ENCODE measurements around the gene AP5B1. TPM values are rescaled to one million over a fixed set of nuclear protein-coding genes. Genes with fewer than 3 reads are reported as not detected.
"Not testable (repeated sequence)": the region's sequence is repeated elsewhere in the genome, so short reads cannot be mapped to it uniquely, and the experiment has no call there.

Gene AP5B1
- total RNA-seq, 4 donors from 2014 or later, result 24.9 to 33.7 (median 28.2) TPM

- in situ Hi-C loops (cut with MboI; ENCODE audit: low pct_ligation_motif_present in 1 of 4, low pct_unique_long_range_greater_than_20kb in 1 of 4, low sequenced_read_pairs in 3 of 4), result loop anchor here in 1 of 4 donors (10.0 kb wide), 1 partner anchor 60 kb away; the partner anchor contains the start of gene KAT5
- no peaks in the 10 kb centered on the region for H3K9me3 ChIP-seq
- 85 to 87% methylated on average over 3 to 9 of the region's 9 CpGs for WGBS, 2 donors (ENCODE audit: low coverage in 1 of 2)
- TF ChIP-seq POLR2AphosphoS5 (IDR thresholded peaks at IDR 0.05), result no peak
- TF ChIP-seq CTCF (IDR thresholded peaks at IDR 0.05), result no peak
- no peak for TF ChIP-seq EP300 (IDR thresholded peaks at IDR 0.05; ENCODE audit: low read depth)
- no peak overlapping the region for H3K4me3 ChIP-seq
- intact Hi-C loops (cut with DNase I; ENCODE audit: low total_unique reads), result no loop called here
- no peak for DNase-seq
- H3K27ac ChIP-seq, result no peak overlapping the region
- no peaks in the 10 kb centered on the region for H3K27me3 ChIP-seq
- H3K36me3 ChIP-seq, result peaks cover 0 to 5% (median 2%) of the 10 kb centered on the region in 4 donors
- peaks cover 9 to 16% (median 11%) of the 10 kb centered on the region in 4 donors for H3K4me1 ChIP-seq
These were observed 6.1 kb downstream of the AP5B1 start for GRCh38 chr11:65774525-65775306.

- H3K9me3 ChIP-seq, result no peaks in the 10 kb centered on the region
- no peaks in the 10 kb centered on the region for H3K27me3 ChIP-seq
- TF ChIP-seq CTCF (IDR thresholded peaks at IDR 0.05), result no peak
- no peak for TF ChIP-seq EP300 (IDR thresholded peaks at IDR 0.05; ENCODE audit: low read depth)
- TF ChIP-seq POLR2AphosphoS5 (IDR thresholded peaks at IDR 0.05), result no peak
- TF ChIP-seq POLR2A (IDR thresholded peaks at IDR 0.05), result no peak
- in situ Hi-C loops (cut with MboI; ENCODE audit: low pct_ligation_motif_present in 1 of 4, low pct_unique_long_range_greater_than_20kb in 1 of 4, low sequenced_read_pairs in 3 of 4) (loop anchor here in 1 of 4 donors (10.0 kb wide), 1 partner anchor 59 kb away; the partner anchor contains the start of gene KAT5), intact Hi-C loops (cut with DNase I; ENCODE audit: low total_unique reads) (no loop called here)
- 45 to 59% methylated on average over 7 to 8 of the region's 8 CpGs for WGBS, 2 donors (ENCODE audit: low coverage in 1 of 2)
- H3K36me3 ChIP-seq, result peaks cover 0 to 5% (median 2%) of the 10 kb centered on the region in 4 donors
- DNase-seq, result no peak
- H3K4me1 ChIP-seq, result peaks cover under 1 to 9% (median 2%) of the 10 kb centered on the region in 4 donors
- H3K4me3 ChIP-seq, result no peak overlapping the region
- no peak overlapping the region for H3K27ac ChIP-seq
These were observed 6.9 kb downstream of the AP5B1 start for GRCh38 chr11:65773784-65774411.

GRCh38 chr11:65771589-65772112, 9.1 kb downstream of the AP5B1 start:
- in situ Hi-C loops (cut with MboI; ENCODE audit: low pct_ligation_motif_present in 1 of 4, low pct_unique_long_range_greater_than_20kb in 1 of 4, low sequenced_read_pairs in 3 of 4) (loop anchor here in 1 of 4 donors (10.0 kb wide), 1 partner anchor 57 kb away; the partner anchor contains the start of gene KAT5), intact Hi-C loops (cut with DNase I; ENCODE audit: low total_unique reads) (no loop called here)
- TF ChIP-seq POLR2AphosphoS5 (IDR thresholded peaks at IDR 0.05), result no peak
- H3K4me3 ChIP-seq, result no peak overlapping the region
- H3K27ac ChIP-seq, result no peak overlapping the region
- no peaks in the 10 kb centered on the region for H3K27me3 ChIP-seq
- peaks cover 0 to 6% (median 0%) of the 10 kb centered on the region in 4 donors for H3K4me1 ChIP-seq
- WGBS, 2 donors (ENCODE audit: low coverage in 1 of 2), result 17 to 47% methylated on average over 2 to 6 of the region's 6 CpGs
- H3K9me3 ChIP-seq, result no peaks in the 10 kb centered on the region
- no peaks in the 10 kb centered on the region for H3K36me3 ChIP-seq
- DNase-seq, result no peak

GRCh38 chr11:65770951-65771567, 9.7 kb downstream of the AP5B1 start:
- intact Hi-C loops (cut with DNase I; ENCODE audit: low total_unique reads), result no loop called here
- H3K4me1 ChIP-seq, result peaks cover 0 to 6% (median 0%) of the 10 kb centered on the region in 4 donors
- TF ChIP-seq CTCF (IDR thresholded peaks at IDR 0.05) (no peak), POLR2A (IDR thresholded peaks at IDR 0.05) (no peak), EP300 (IDR thresholded peaks at IDR 0.05; ENCODE audit: low read depth) (no peak), POLR2AphosphoS5 (IDR thresholded peaks at IDR 0.05) (no peak)
- in situ Hi-C loops (cut with MboI; ENCODE audit: low pct_ligation_motif_present in 1 of 4, low pct_unique_long_range_greater_than_20kb in 1 of 4, low sequenced_read_pairs in 3 of 4), result loop anchor here in 1 of 4 donors (10.0 kb wide), 1 partner anchor 56 kb away; the partner anchor contains the start of gene KAT5
- no peak overlapping the region for H3K27ac ChIP-seq
- DNase-seq, result no peak
- WGBS, 2 donors (ENCODE audit: low coverage in 1 of 2), result 74 to 87% methylated on average over 5 to 12 of the region's 12 CpGs
- H3K9me3 ChIP-seq, result no peaks in the 10 kb centered on the region
- no peak overlapping the region for H3K4me3 ChIP-seq
- no peaks in the 10 kb centered on the region for H3K27me3 ChIP-seq
- no peaks in the 10 kb centered on the region for H3K36me3 ChIP-seq

- 78 to 100% methylated on average over 1 to 5 of the region's 5 CpGs for WGBS, 2 donors (ENCODE audit: low coverage in 1 of 2)
- intact Hi-C loops (cut with DNase I; ENCODE audit: low total_unique reads), result not testable (repeated sequence)
These were observed 13.0 kb downstream of the AP5B1 start for GRCh38 chr11:65767806-65768205.

More at GRCh38 chr11:65767806-65768205, 13.0 kb downstream of the AP5B1 start:
- H3K4me3 ChIP-seq; H3K9me3 ChIP-seq; in situ Hi-C loops (cut with MboI; ENCODE audit: low pct_ligation_motif_present in 1 of 4, low pct_unique_long_range_greater_than_20kb in 1 of 4, low sequenced_read_pairs in 3 of 4); H3K27ac ChIP-seq; DNase-seq; H3K27me3 ChIP-seq; H3K36me3 ChIP-seq: not testable (repeated sequence)
- peaks cover 0 to 11% (median 0%) of the 10 kb centered on the region in 4 donors for H3K4me1 ChIP-seq

Data from transverse colon (tissue), 4 donors.